PC-3 (cell line): ENCODE data around the gene TMEM41B. TPM values are rescaled to one million over a fixed set of nuclear protein-coding genes. Genes with fewer than 3 reads are reported as not detected.

Experiments
- ATAC-seq: fragments of 200-7000 bp; cut with Tn5 transposase; 2 replicates; pipeline ENCODE4 v1.9.1; 2020; ENCODE audit warnings: mild to moderate bottlenecking, moderate library complexity
- BruUV-seq: library from RNA; stranded (reverse); fragments of 400-500 nt; replicated peaks from 2 replicates; lab custom pipeline; 2021; lab: Mats Ljungman, UMichigan
- CTCF ChIA-PET: fragments of 300-600 bp; sonication (Branson Sonifier 250); formaldehyde crosslinking; loops from one replicate; lab custom pipeline; 2022; ENCODE audit warnings: antibody characterized with exemption; lab: Charles Lee
- POLR2A ChIA-PET: fragments of 300-600 bp; sonication (Branson Sonifier 250); formaldehyde crosslinking; loops from one replicate; lab custom pipeline; 2022; ENCODE audit warnings: antibody characterized with exemption; ENCODE audit not compliant: unreplicated experiment; lab: Charles Lee
- DNase-seq: peaks from one replicate; pipeline ENCODE4 v3.0.0-alpha.2; 2015
- H2AFZ ChIP-seq: fragments of 300-600 bp; sonication (generic); 2 replicates; pipeline ENCODE4 v1.6.0; 2016; ENCODE audit warnings: antibody characterized with exemption, low read length
- H3F3A ChIP-seq: fragments of 300-600 bp; sonication (generic); one replicate; pipeline ENCODE4 v1.6.0; 2017; ENCODE audit warnings: antibody characterized with exemption, low read length, control low read depth, mild to moderate bottlenecking; ENCODE audit not compliant: unreplicated experiment
- H3K27ac ChIP-seq: fragments of 300-600 bp; sonication (generic); 2 replicates; pipeline ENCODE4 v1.5.1; 2016; ENCODE audit warnings: mild to moderate bottlenecking, low read length
- H3K27me3 ChIP-seq: fragments of 300-600 bp; sonication (generic); 2 replicates; pipeline ENCODE4 v1.6.1; 2016; ENCODE audit warnings: low read length, mixed read lengths
- H3K36me3 ChIP-seq: fragments of 300-600 bp; sonication (generic); 2 replicates; pipeline ENCODE4 v1.6.1; 2016; ENCODE audit warnings: low read depth, mixed run types, low read length, mixed read lengths
- H3K4me1 ChIP-seq: fragments of 300-600 bp; sonication (generic); 2 replicates; pipeline ENCODE4 v1.5.1; 2016; ENCODE audit warnings: low read length; ENCODE audit not compliant: insufficient read depth
- H3K4me2 ChIP-seq: fragments of 300-600 bp; sonication (generic); 2 replicates; pipeline ENCODE4 v1.6.0; 2016; ENCODE audit warnings: low read length
- H3K4me3 ChIP-seq: fragments of 300-600 bp; sonication (generic); 2 replicates; pipeline ENCODE4 v1.5.1; 2016; ENCODE audit warnings: mild to moderate bottlenecking, low read length, mixed read lengths
- H3K79me2 ChIP-seq: fragments of 300-600 bp; sonication (generic); 2 replicates; pipeline ENCODE4 v1.6.1; 2017; ENCODE audit warnings: low read length, mixed read lengths
- H3K9ac ChIP-seq: fragments of 300-600 bp; sonication (generic); 2 replicates; pipeline ENCODE4 v1.6.0; 2016; ENCODE audit warnings: mild to moderate bottlenecking, low read length
- H3K9me2 ChIP-seq: fragments of 300-600 bp; sonication (generic); replicated peaks from 2 replicates; pipeline ENCODE4 v1.6.1; 2016; ENCODE audit warnings: mixed run types, low read length, mixed read lengths
- H3K9me3 ChIP-seq: fragments of 300-600 bp; sonication (generic); 2 replicates; pipeline ENCODE4 v1.6.1; 2016; ENCODE audit warnings: low read length, mixed read lengths
- H4K20me1 ChIP-seq: fragments of 300-600 bp; sonication (generic); 2 replicates; pipeline ENCODE4 v1.6.1; 2016; ENCODE audit warnings: low read length, mixed read lengths
- CTCF ChIP-seq: fragments of 300-600 bp; sonication (generic); conservative IDR thresholded peaks from 2 replicates; pipeline ENCODE4 v1.5.1; 2017; ENCODE audit warnings: antibody characterized with exemption, low read depth, mild to moderate bottlenecking, low read length
- EZH2 ChIP-seq: fragments of 300-600 bp; sonication (generic); IDR thresholded peaks from one replicate; pipeline ENCODE4 v1.6.1; 2017; ENCODE audit warnings: antibody characterized with exemption, mild to moderate bottlenecking, low read length; ENCODE audit not compliant: unreplicated experiment
- EZH2phosphoT487 ChIP-seq: fragments of 300-600 bp; sonication (generic); IDR thresholded peaks from 2 replicates; pipeline ENCODE4 v1.6.1; 2018; ENCODE audit warnings: mild to moderate bottlenecking, antibody characterized with exemption, low read length, borderline replicate concordance
- intact Hi-C: fragments of 100-400 bp; cut with micrococcal nuclease; formaldehyde crosslinking; loops from 2 replicates; pipeline ENCODE4 v1.9.0; 2023
- total RNA-seq: library from RNA; depleted of rRNA; stranded (reverse); fragments of >200 nt; gene quantifications from 2 replicates; pipeline ENCODE4 v1.2.3, GENCODE V29; 2014

Gene TMEM41B
- total RNA-seq, 1 experiment from 2014 or later = 87.6 TPM

DNA sequence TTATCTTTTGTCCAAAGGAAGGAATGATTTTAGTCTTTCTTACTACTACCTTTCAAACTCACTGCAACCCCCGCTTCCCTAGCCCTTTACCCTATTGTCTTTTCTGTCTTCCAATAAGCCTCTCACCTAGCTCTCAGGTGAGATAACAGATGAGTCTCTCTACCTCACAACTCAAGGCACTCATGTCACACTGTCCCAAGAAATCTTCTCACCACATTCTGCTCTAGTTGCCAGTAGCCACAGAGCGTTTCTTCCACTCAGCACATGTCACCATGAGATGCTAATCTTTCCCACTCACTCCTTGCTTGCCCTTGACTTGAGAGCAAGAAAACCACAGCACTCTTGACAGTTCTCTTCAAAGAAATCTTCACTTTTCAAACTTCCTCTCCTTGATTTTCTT, 32.7 kb upstream of the TMEM41B start:
- H3K27me3 ChIP-seq = no peaks in the 10 kb centered on the region
- no peaks in the 10 kb centered on the region for H4K20me1 ChIP-seq
- ATAC-seq (no peak), DNase-seq (no peak)
- POLR2A ChIA-PET = no interaction called here
- no peak overlapping the region for H3K4me2 ChIP-seq
- no peaks in the 10 kb centered on the region for H3K9me2 ChIP-seq
- H3K9me3 ChIP-seq = no peaks in the 10 kb centered on the region
- CTCF ChIA-PET = no interaction called here
- H3F3A ChIP-seq = no peaks in the 10 kb centered on the region
- H2AFZ ChIP-seq = no peak overlapping the region
- intact Hi-C loops = no loop called here
- H3K9ac ChIP-seq = no peak overlapping the region
- BruUV-seq = no TSS peak
- H3K36me3 ChIP-seq = no peaks in the 10 kb centered on the region
- H3K79me2 ChIP-seq = no peaks in the 10 kb centered on the region
- H3K4me1 ChIP-seq = no peaks in the 10 kb centered on the region
- no peak for TF ChIP-seq EZH2
- H3K27ac ChIP-seq = no peak overlapping the region
- H3K4me3 ChIP-seq = no peak overlapping the region

DNA sequence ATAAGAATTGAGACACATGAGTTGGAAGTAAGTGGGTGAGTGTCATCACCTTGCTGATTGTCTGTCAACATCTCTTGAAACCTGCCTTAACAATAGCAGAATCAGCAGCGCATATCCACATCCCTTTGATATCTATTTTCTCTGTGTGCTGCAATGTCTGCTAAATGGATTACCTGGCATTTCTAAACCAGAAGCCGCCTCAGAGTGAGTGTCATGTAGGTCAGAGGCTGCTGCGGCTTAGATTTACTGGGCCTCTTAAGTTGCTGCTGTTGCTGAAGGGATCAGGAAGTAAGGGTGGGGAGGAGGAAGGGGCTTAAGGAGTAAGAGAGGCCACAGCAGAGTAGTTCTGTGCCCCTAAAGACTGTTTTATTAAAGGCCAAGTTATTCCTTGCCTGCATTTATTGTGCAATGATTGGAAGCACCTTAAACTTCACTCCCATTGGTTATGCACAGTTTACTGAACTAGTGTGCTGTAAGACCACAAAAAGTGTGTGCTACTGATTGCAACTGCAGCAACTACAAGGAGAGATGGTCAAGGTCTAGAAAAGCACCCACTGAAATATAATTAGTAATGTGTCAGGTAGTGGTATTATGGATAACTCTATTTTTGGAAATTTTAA, 29.8 kb upstream of the TMEM41B start:
- TF ChIP-seq EZH2phosphoT487 (no peak), CTCF (no peak), EZH2 (no peak)
- H3K9ac ChIP-seq = no peak overlapping the region
- H3K9me3 ChIP-seq = no peaks in the 10 kb centered on the region
- CTCF ChIA-PET = no interaction called here
- ATAC-seq (no peak), DNase-seq (no peak)
- no peaks in the 10 kb centered on the region for H3K36me3 ChIP-seq
- POLR2A ChIA-PET = no interaction called here
- no peaks in the 10 kb centered on the region for H3K4me1 ChIP-seq
- intact Hi-C loops = no loop called here
- H3F3A ChIP-seq = no peaks in the 10 kb centered on the region
- no peaks in the 10 kb centered on the region for H3K9me2 ChIP-seq
- H3K4me3 ChIP-seq = no peak overlapping the region
- no peak overlapping the region for H3K27ac ChIP-seq
- H4K20me1 ChIP-seq = no peaks in the 10 kb centered on the region
- no peak overlapping the region for H2AFZ ChIP-seq
- H3K27me3 ChIP-seq = no peaks in the 10 kb centered on the region
- H3K4me2 ChIP-seq = no peak overlapping the region
- H3K79me2 ChIP-seq = no peaks in the 10 kb centered on the region
- no TSS peak for BruUV-seq

DNA sequence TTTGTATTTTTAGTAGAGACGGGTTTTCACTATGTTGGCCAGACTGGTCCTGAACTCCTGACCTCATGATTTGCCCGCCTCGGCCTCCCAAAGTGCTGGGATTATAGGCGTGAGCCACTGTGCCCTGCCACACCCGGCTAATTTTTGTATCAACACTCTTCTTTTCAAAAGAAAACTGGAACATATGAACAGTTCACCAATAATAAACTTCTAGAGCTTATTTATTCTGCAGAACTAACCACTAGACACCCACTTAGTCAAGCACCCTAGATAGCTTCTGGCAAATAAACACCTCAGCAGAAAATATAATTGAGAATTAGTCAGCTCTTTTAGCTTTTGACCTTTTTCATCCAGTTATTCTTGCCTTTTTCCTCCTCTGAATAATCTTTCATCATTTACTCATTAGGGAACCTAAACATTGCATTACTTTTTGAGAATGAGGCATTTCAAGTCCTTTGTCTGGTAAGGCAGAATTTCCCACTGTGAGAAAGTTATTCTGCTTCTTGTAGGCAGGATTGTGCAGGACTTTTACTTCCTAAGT, 27.3 kb upstream of the TMEM41B start:
- Histone ChIP-seq H3K27ac (no peak overlapping the region), H3K4me2 (no peak overlapping the region), H3K4me1 (no peaks in the 10 kb centered on the region), H3F3A (no peaks in the 10 kb centered on the region), H2AFZ (no peak overlapping the region), H3K9me2 (no peaks in the 10 kb centered on the region), H3K27me3 (no peaks in the 10 kb centered on the region), H3K9ac (no peak overlapping the region), H4K20me1 (no peaks in the 10 kb centered on the region), H3K4me3 (no peak overlapping the region), H3K79me2 (no peaks in the 10 kb centered on the region), H3K9me3 (no peaks in the 10 kb centered on the region), H3K36me3 (no peaks in the 10 kb centered on the region)
- no peak for TF ChIP-seq EZH2
- no peak for TF ChIP-seq CTCF
- TF ChIP-seq EZH2phosphoT487 = no peak
- DNase-seq (no peak), ATAC-seq (no peak; the same call in 1 of the 2 replicates)
- ChIA-PET POLR2A (interaction anchor here (0.6 kb wide), 1 partner anchor 29 kb away, joined by 4 read pairs; no protein-coding TSS in a partner anchor), CTCF (no interaction called here)
- BruUV-seq = no TSS peak
- intact Hi-C loops = no loop called here
